Naive thymus-derived CD8-positive, alpha-beta T cell (primary cell): Measurements from ENCODE around the gene TNFRSF1B. TPM values are rescaled to one million over a fixed set of nuclear protein-coding genes. Genes with fewer than 3 reads are reported as not detected.

ENCODE experiments used
- ATAC-seq, 2 donors: fragments of 150-1000 bp; cut with Tn5 transposase in 1 of 2; sonication (Bioruptor Pico), chemical (Tn5 transposase) in 1 of 2; 1 replicate in 1 of 2; 2 replicates in 1 of 2; pipeline ENCODE4 v1.10.0; 2021; ENCODE audit warnings: mild to moderate bottlenecking in 2 of 2, moderate library complexity in 2 of 2
- POLR2A ChIA-PET: fragments of 350-600 bp; sonication (Branson Sonifier 250); formaldehyde crosslinking; loops from one replicate; lab custom pipeline; 2021; ENCODE audit warnings: antibody characterized with exemption; lab: Charles Lee
- DNase-seq, 10 donors: peaks; one replicate each; pipeline versions ENCODE4 v3.0.0 to v3.0.0-alpha.2; 2020 to 2022
- H3K27ac Mint-ChIP-seq, 10 donors: one replicate each; pipeline ENCODE4 v1.8.0; 2020 to 2022; ENCODE audit warnings: mild to moderate bottlenecking in 10 of 10, mixed read lengths in 10 of 10, moderate library complexity in 4 of 10, inconsistent platforms in 1 of 10
- H3K27me3 Mint-ChIP-seq, 5 donors: one replicate each; pipeline ENCODE4 v1.8.0; 2021 to 2022; ENCODE audit warnings: mixed read lengths in 5 of 5
- H3K36me3 Mint-ChIP-seq, 3 donors: one replicate each; pipeline ENCODE4 v1.8.0; 2020 to 2022; ENCODE audit warnings: mixed read lengths in 3 of 3, mild to moderate bottlenecking in 2 of 3, inconsistent platforms in 1 of 3
- H3K4me1 Mint-ChIP-seq, 4 donors: one replicate each; pipeline ENCODE4 v1.8.0; 2021 to 2022; ENCODE audit warnings: mixed read lengths in 4 of 4
- H3K4me3 Mint-ChIP-seq, 10 donors: one replicate each; pipeline ENCODE4 v1.8.0; 2020 to 2022; ENCODE audit warnings: mild to moderate bottlenecking in 10 of 10, mixed read lengths in 10 of 10, moderate library complexity in 6 of 10, inconsistent platforms in 1 of 10
- H3K9me3 Mint-ChIP-seq, 9 donors: one replicate each; pipeline ENCODE4 v1.8.0; 2020 to 2022; ENCODE audit warnings: mixed read lengths in 9 of 9, mild to moderate bottlenecking in 3 of 9, inconsistent platforms in 1 of 9, moderate library complexity in 1 of 9
- polyA plus RNA-seq, 3 donors: library from polyadenylated mRNA; unstranded; fragments of 300-500 nt; fragmentation: Illumina TruSeq; gene quantifications; one replicate each; pipeline ENCODE4 v1.2.3, GENCODE V29; 2021
- total RNA-seq, 8 experiments: library from RNA in 2 of 8; stranded (reverse) in 2 of 8; gene quantifications; one replicate each; pipeline ENCODE4 v1.2.3 and lab custom pipeline; 2021 to 2026

TNFRSF1B gene
- total and polyA plus RNA-seq, 5 experiments from 2014 or later = 16.5 to 64.6 (median 19.7) TPM

DNA sequence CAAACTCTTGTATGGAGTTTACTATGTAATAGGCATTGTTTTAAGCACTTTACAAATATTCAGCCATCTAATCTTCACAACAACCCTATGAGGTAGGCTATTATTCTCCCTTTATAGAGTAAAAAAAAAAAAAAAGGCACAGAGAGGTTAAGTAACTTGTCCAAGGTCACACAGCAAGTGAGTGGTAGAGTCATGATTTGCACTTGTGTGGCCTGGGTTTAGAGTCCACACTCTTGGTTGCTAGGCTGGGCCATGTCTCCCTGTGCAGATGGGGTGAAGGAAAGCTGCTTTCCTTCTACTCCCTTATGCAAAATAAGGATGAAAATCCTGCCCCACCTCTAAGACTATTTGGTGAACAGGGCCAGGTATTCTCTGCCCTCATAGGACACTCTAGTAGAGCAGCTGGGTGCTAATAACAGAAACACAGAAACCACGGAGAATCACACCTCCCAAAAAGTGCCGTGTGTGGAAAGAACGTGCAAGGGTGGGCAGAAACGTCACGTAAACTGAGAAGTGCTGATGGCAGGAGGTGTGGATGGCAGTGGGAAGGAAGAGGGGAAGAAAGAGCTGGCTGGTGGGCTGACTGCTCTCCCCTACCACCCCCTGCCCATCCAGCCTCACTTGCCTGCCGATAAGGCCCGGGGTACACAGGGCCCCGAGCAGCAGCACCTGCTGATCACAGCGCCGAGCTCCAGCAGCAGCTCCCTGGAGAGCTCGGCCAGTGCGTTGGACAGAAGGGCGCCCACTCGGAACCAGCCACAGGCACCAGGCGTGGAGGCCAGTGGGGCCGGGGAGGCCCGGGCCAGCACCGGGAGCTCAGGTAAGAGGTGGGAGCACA, 34.8 kb downstream of the TNFRSF1B start:
- Mint-ChIP-seq H3K27ac (peak overlapping the region in 7 of 10 donors; percentile 5 to 85 (median 56)), H3K9me3 (no peaks in the 10 kb centered on the region), H3K4me3 (peak overlapping the region in 2 of 10 donors; percentile 54 to 57), H3K27me3 (no peaks in the 10 kb centered on the region), H3K36me3 (peaks cover 0 to 5% (median 0%) of the 10 kb centered on the region in 3 donors), H3K4me1 (peaks cover 11 to 47% (median 38%) of the 10 kb centered on the region in 4 donors)
- ATAC-seq = no peak
- DNase-seq = peak in 1 of 10 donors; percentile 37
- POLR2A ChIA-PET = interaction anchor here (0.7 kb wide), 3 partner anchors 39 to 122 kb away, joined by 3 to 4 read pairs (median 4); no protein-coding TSS in a partner anchor

DNA sequence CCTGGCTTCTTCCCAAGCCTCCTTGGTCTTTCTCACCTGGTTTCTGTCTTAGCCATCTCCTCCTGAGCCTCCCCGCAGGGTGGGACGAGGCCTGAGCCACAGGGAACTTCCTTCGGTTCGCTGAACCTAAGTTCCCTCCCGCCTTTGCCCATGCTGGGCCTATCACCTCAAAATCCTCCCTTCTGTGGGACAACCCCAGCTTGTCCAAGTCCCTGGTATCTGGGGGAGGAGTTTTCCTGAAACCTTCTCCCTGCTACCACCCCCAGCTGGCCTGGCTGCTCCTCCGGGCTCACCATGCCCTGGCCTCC, 35.4 kb downstream of the TNFRSF1B start:
- H3K9me3 Mint-ChIP-seq = no peaks in the 10 kb centered on the region
- H3K36me3 Mint-ChIP-seq = peaks cover 0 to 5% (median 0%) of the 10 kb centered on the region in 3 donors
- peaks cover 11 to 45% (median 38%) of the 10 kb centered on the region in 4 donors for H3K4me1 Mint-ChIP-seq
- no peak for ATAC-seq
- no peak for DNase-seq
- POLR2A ChIA-PET = interaction anchor here (0.6 to 2.6 kb wide), 3 partner anchors 9 to 51 kb away, joined by 3 to 8 read pairs (median 4); no protein-coding TSS in a partner anchor
- H3K27me3 Mint-ChIP-seq = no peaks in the 10 kb centered on the region
- peak overlapping the region in 6 of 10 donors; percentile 11 to 87 (median 55) for H3K27ac Mint-ChIP-seq
- H3K4me3 Mint-ChIP-seq = peak overlapping the region in 1 of 10 donors; percentile 34

DNA sequence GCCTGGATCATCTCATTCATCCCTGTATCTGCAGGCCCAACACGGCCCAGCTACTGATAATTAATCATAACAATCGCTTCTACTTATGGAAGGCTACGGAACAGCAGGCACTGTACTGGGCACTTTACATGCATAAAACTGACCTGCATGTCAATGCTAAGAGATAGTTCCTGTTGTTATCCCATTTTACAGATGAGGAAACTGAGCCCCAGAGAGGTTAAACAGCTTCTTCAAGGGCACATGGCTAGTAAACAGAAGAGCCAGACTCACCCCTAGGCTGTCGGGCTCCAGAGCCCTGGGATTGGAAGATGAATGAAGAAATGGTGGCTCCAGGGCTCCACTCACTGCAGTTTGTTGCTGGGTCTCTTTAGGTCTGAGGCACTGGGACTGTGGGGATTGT, 35.8 kb downstream of the TNFRSF1B start:
- H3K4me3 Mint-ChIP-seq = peak overlapping the region in 3 of 10 donors; percentile 24 to 34 (median 24)

DNA sequence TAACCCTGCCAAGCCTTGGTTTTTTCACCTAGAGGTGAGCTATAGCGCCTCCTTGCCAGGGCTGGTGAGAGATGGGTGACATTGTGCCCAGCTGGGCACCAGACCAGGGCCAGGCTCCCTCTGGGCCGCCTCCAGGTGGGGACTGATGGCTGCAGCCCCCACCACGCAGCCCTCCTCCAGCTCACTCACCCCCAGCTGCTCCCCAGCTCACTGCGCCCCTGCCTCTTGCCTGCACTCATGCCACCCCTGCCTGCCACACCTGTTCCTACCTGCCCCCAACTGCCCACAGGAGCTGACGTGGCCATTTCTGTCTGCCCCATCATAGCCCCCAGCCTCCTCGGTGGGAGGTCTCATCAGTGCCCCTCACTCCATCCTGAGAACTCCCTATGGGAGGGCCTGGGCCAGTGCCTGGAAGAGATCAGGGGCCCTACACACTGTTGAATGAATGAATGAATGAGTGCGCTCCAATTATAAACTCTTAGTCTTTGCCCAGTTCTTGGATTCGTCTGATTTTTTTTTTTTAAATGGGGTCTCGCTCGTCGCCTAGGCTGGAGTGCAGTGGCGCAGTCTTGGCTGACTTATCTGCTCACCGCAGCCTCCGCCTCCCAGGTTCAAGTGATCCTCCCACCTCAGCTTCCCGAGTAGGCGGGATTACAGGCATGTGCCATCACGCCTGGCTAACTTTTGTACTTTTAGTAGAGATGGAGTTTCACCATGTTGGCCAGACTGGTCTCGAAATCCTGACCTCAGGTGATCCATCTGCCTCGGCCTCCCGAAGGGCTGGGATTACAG, 36.6 kb downstream of the TNFRSF1B start:
- H3K36me3 Mint-ChIP-seq = peaks cover 0 to 9% (median 0%) of the 10 kb centered on the region in 3 donors
- H3K9me3 Mint-ChIP-seq = no peaks in the 10 kb centered on the region
- H3K27me3 Mint-ChIP-seq = no peaks in the 10 kb centered on the region
- DNase-seq = no peak
- peaks cover 11 to 48% (median 41%) of the 10 kb centered on the region in 4 donors for H3K4me1 Mint-ChIP-seq
- H3K4me3 Mint-ChIP-seq = peak overlapping the region in 6 of 10 donors; percentile 10 to 68 (median 52)
- ATAC-seq = no peak
- H3K27ac Mint-ChIP-seq = peak overlapping the region; percentile 34 to 90 (median 80)
- POLR2A ChIA-PET = interaction anchor here (0.6 to 2.6 kb wide), 6 partner anchors 25 to 95 kb away, joined by 3 to 11 read pairs (median 4); no protein-coding TSS in a partner anchor

More for the DNA sequence above, 35.8 kb downstream of the TNFRSF1B start:
- H3K36me3 Mint-ChIP-seq = peaks cover 0 to 5% (median 0%) of the 10 kb centered on the region in 3 donors
- no peaks in the 10 kb centered on the region for H3K27me3 Mint-ChIP-seq
- peaks cover 11 to 45% (median 38%) of the 10 kb centered on the region in 4 donors for H3K4me1 Mint-ChIP-seq
- POLR2A ChIA-PET = interaction anchor here (0.6 to 2.6 kb wide), 4 partner anchors 9 to 77 kb away, joined by 3 to 11 read pairs (median 6); no protein-coding TSS in a partner anchor
- peak overlapping the region in 9 of 10 donors; percentile 11 to 87 (median 49) for H3K27ac Mint-ChIP-seq
- no peak for ATAC-seq
- H3K9me3 Mint-ChIP-seq = no peaks in the 10 kb centered on the region
- DNase-seq = no peak

DNA sequence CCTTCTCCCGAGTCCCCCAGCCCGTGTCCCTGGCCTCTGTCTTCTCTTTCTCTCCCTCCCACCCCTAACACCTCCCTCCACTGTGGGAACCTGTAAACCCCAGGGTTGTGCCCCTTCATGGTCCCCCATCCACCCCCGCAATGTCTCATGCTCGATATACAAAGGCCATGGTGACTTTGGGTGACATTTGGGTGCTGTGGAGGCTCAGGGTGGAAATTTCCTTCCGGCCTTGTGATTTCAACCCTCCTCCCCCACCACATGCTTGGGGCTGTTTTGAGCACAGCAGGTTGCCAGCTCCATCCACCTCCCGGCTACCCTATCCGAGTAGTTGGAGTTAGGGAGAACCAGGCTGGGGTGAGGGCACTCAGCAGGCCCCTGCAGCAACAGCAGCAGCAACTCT, 37.3 kb downstream of the TNFRSF1B start:
- peaks cover 0 to 9% (median 0%) of the 10 kb centered on the region in 3 donors for H3K36me3 Mint-ChIP-seq
- H3K9me3 Mint-ChIP-seq = no peaks in the 10 kb centered on the region
- no peaks in the 10 kb centered on the region for H3K27me3 Mint-ChIP-seq
- ATAC-seq (peak; percentile 48 to 64), DNase-seq (peak in 5 of 10 donors; percentile 15 to 40 (median 35))
- peaks cover 11 to 55% (median 47%) of the 10 kb centered on the region in 4 donors for H3K4me1 Mint-ChIP-seq
- peak overlapping the region in 9 of 10 donors; percentile 10 to 68 (median 45) for H3K4me3 Mint-ChIP-seq
- H3K27ac Mint-ChIP-seq = peak overlapping the region; percentile 67 to 90 (median 83)
- POLR2A ChIA-PET = interaction anchor here (0.6 to 2.6 kb wide), 4 partner anchors 26 to 96 kb away, joined by 4 to 11 read pairs (median 6); no protein-coding TSS in a partner anchor

DNA sequence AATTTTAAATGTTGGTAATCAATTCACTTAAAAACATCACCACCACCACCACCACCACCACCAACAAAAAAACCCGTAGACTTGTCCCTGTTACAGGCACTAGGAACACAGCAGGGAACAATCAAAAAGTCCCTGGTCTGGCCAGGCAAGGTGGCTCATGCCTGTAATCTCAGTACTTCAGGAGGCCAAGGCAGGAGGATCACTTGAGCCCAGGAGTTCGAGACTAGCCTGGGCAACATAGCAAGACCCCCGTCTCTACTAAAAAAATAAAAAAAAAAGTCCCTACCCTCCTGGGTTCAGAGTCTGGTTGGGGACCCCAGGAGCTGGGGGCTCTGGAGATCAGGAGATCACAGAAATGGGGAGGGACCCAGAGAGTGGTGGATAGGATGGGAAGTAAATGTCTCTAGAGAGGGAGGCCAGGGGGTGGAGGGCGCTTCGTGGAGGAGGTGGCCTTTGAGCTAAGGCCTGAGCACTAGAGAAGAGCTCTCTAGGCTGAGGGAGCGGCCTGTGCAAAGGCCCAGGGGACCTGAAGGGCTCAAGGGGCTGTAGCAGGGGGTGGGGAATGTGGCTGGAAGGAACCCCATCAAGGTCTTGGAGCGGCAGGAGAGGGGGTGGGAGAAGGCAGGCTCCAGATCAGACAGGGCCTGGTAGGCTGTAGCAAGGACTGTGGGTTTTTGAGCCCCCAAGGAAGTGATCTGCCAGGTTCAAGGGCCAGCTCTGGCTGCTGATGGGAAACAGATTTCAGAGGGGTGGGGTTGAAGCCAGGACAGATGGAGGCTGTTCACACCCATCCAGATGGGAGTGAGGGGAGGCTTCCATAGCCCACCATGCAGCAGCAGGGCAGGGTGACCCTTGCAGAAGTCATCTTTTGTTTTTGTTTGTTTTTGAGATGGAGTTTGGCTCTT, 38.2 kb downstream of the TNFRSF1B start:
- peak overlapping the region; percentile 52 to 90 (median 83) for H3K27ac Mint-ChIP-seq
- no peaks in the 10 kb centered on the region for H3K27me3 Mint-ChIP-seq
- H3K36me3 Mint-ChIP-seq = peaks cover 0 to 9% (median 0%) of the 10 kb centered on the region in 3 donors
- no peaks in the 10 kb centered on the region for H3K9me3 Mint-ChIP-seq
- POLR2A ChIA-PET = interaction anchor here (0.7 to 2.6 kb wide), 4 partner anchors 27 to 174 kb away, joined by 3 to 11 read pairs (median 6); no protein-coding TSS in a partner anchor
- H3K4me3 Mint-ChIP-seq = peak overlapping the region in 3 of 10 donors; percentile 18 to 58 (median 33)
- DNase-seq (no peak), ATAC-seq (no peak)
- peaks cover 11 to 62% (median 54%) of the 10 kb centered on the region in 4 donors for H3K4me1 Mint-ChIP-seq

DNA sequence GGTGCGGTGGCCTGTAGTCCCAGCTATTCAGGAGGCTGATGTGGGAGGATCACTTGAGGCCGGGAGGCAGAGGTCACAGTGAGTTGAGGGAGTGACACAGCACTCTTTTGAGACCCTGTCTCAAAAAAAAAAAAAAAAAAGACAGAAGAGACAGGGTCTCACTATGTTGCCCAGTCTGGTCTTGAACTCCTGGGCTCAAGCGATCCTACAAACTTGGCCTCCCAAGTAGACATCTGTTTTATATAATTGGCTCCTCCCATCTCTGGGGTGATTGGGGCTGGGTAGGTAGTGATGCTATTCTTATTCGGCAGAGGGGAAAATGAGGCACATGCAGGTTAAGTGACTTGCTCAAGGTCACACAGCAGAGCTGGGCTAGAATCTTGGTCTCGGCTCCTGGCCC, 39.4 kb downstream of the TNFRSF1B start:
- Mint-ChIP-seq H3K27me3 (no peaks in the 10 kb centered on the region), H3K4me1 (peaks cover 17 to 71% (median 64%) of the 10 kb centered on the region in 4 donors), H3K27ac (peak overlapping the region in 2 of 10 donors; percentile 10 to 17), H3K9me3 (no peaks in the 10 kb centered on the region), H3K36me3 (peaks cover 0 to 9% (median 0%) of the 10 kb centered on the region in 3 donors), H3K4me3 (no peak overlapping the region)
- POLR2A ChIA-PET = interaction anchor here (0.6 to 0.7 kb wide), 2 partner anchors 16 to 74 kb away, joined by 4 to 6 read pairs; no protein-coding TSS in a partner anchor
- no peak for DNase-seq
- no peak for ATAC-seq

DNA sequence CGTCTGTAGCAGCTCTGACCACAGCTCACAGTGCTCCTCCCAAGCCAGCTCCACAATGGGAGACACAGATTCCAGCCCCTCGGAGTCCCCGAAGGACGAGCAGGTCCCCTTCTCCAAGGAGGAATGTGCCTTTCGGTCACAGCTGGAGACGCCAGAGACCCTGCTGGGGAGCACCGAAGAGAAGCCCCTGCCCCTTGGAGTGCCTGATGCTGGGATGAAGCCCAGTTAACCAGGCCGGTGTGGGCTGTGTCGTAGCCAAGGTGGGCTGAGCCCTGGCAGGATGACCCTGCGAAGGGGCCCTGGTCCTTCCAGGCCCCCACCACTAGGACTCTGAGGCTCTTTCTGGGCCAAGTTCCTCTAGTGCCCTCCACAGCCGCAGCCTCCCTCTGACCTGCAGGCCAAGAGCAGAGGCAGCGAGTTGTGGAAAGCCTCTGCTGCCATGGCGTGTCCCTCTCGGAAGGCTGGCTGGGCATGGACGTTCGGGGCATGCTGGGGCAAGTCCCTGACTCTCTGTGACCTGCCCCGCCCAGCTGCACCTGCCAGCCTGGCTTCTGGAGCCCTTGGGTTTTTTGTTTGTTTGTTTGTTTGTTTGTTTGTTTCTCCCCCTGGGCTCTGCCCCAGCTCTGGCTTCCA, 40.1 kb downstream of the TNFRSF1B start:
- H3K36me3 Mint-ChIP-seq = peaks cover 0 to 9% (median 0%) of the 10 kb centered on the region in 3 donors
- H3K4me3 Mint-ChIP-seq = no peak overlapping the region
- DNase-seq (no peak), ATAC-seq (no peak)
- no peaks in the 10 kb centered on the region for H3K9me3 Mint-ChIP-seq
- H3K27ac Mint-ChIP-seq = peak overlapping the region in 1 of 10 donors; percentile 17
- no peaks in the 10 kb centered on the region for H3K27me3 Mint-ChIP-seq
- POLR2A ChIA-PET = interaction anchor here (0.6 to 5.1 kb wide), 3 partner anchors 57 to 82 kb away, joined by 4 to 65 read pairs (median 4); no protein-coding TSS in a partner anchor
- peaks cover 17 to 70% (median 64%) of the 10 kb centered on the region in 4 donors for H3K4me1 Mint-ChIP-seq

DNA sequence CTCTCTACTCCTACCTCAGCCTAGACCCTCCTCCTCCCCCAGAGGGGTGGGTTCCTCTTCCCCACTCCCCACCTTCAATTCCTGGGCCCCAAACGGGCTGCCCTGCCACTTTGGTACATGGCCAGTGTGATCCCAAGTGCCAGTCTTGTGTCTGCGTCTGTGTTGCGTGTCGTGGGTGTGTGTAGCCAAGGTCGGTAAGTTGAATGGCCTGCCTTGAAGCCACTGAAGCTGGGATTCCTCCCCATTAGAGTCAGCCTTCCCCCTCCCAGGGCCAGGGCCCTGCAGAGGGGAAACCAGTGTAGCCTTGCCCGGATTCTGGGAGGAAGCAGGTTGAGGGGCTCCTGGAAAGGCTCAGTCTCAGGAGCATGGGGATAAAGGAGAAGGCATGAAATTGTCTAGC, 41.5 kb downstream of the TNFRSF1B start:
- Mint-ChIP-seq H3K27me3 (no peaks in the 10 kb centered on the region), H3K4me3 (peak overlapping the region in 1 of 10 donors; percentile 30), H3K27ac (peak overlapping the region in 9 of 10 donors; percentile 1 to 91 (median 77)), H3K36me3 (peaks cover 0 to 9% (median 0%) of the 10 kb centered on the region in 3 donors), H3K9me3 (no peaks in the 10 kb centered on the region), H3K4me1 (peaks cover 19 to 64% (median 61%) of the 10 kb centered on the region in 4 donors)
- POLR2A ChIA-PET = interaction anchor here (1.9 to 5.1 kb wide), 2 partner anchors 58 to 83 kb away, joined by 4 to 65 read pairs; no protein-coding TSS in a partner anchor
- ATAC-seq = no peak
- peak in 1 of 10 donors; percentile 9 for DNase-seq

DNA sequence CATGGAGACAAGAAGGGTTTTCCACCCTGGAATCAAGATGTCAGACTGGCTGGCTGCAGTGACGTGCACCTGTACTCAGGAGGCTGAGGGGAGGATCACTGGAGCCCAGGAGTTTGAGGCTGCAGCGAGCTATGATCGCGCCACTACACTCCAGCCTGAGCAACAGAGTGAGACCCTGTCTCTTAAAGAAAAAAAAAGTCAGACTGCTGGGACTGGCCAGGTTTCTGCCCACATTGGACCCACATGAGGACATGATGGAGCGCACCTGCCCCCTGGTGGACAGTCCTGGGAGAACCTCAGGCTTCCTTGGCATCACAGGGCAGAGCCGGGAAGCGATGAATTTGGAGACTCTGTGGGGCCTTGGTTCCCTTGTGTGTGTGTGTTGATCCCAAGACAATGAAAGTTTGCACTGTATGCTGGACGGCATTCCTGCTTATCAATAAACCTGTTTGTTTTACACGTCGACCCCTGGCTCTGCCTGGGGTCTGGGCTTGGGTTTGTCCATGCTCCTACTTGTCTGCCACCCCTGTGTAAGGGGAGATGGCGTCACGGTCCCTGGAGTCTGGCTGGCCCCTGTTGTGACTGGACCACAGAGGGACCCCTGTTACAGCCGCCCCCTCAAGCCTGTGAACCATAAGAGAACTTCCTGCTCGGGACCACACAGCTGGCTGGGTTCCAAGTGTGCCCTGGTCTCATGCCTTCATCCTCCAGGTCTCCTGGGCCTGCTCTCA, 42.1 kb downstream of the TNFRSF1B start:
- peak; percentile 70 to 90 (median 82) for DNase-seq
- Mint-ChIP-seq H3K27ac (peak overlapping the region in 9 of 10 donors; percentile 56 to 90 (median 84)), H3K4me1 (peaks cover 16 to 57% (median 54%) of the 10 kb centered on the region in 4 donors), H3K36me3 (peaks cover 0 to 9% (median 0%) of the 10 kb centered on the region in 3 donors), H3K4me3 (peak overlapping the region in 8 of 10 donors; percentile 28 to 66 (median 55)), H3K27me3 (no peaks in the 10 kb centered on the region), H3K9me3 (no peaks in the 10 kb centered on the region)
- POLR2A ChIA-PET = interaction anchor here (1.0 to 5.1 kb wide), 7 partner anchors 30 to 84 kb away, joined by 3 to 65 read pairs (median 4); no protein-coding TSS in a partner anchor
- ATAC-seq = peak; percentile 75 to 77
